ENCODE results near the gene BLOC1S1.

DNA sequence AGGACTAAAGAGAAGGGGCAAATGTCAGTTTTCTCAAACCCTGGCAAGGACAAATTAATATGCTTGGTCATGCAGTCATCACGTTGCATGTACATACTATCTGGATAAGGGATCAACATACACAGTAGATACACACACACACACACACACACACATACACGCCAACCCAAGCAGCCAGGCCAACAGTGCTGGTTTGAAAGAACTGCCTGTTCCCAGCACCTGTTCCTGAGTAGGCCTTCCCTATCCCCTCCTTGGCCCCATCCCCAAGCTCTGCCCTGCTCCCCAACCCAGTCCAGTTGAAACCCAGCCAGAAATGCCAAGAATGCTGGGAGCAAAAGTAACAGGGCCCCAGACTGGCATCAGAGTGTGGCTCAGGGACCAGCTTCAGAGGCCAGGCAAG, 12.6 kb upstream of the BLOC1S1 start:
- TF ChIP-seq, protein P1, sequence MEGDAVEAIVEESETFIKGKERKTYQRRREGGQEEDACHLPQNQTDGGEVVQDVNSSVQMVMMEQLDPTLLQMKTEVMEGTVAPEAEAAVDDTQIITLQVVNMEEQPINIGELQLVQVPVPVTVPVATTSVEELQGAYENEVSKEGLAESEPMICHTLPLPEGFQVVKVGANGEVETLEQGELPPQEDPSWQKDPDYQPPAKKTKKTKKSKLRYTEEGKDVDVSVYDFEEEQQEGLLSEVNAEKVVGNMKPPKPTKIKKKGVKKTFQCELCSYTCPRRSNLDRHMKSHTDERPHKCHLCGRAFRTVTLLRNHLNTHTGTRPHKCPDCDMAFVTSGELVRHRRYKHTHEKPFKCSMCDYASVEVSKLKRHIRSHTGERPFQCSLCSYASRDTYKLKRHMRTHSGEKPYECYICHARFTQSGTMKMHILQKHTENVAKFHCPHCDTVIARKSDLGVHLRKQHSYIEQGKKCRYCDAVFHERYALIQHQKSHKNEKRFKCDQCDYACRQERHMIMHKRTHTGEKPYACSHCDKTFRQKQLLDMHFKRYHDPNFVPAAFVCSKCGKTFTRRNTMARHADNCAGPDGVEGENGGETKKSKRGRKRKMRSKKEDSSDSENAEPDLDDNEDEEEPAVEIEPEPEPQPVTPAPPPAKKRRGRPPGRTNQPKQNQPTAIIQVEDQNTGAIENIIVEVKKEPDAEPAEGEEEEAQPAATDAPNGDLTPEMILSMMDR (conservative IDR thresholded peaks at IDR 0.05; ENCODE audit: low read depth, low read length) = no peak
- TF ChIP-seq EZH2 (IDR thresholded peaks at IDR 0.05; ENCODE audit: borderline replicate concordance, low read depth, low read length, poor library complexity, severe bottlenecking) = no peak

Measured in A673 (cell line).